CD4-positive, alpha-beta T cell treated with Interleukin-6 for 4 hours (primary cell): ENCODE measurements around the gene VAV3.
"Not testable (repeated sequence)": the region's sequence is repeated elsewhere in the genome, so short reads cannot be mapped to it uniquely, and the experiment has no call there.

Source experiments
- DNase-seq: peaks from one replicate; pipeline ENCODE4 v3.0.0-alpha.2; 2020; ENCODE audit warnings: mixed read lengths

The VAV3 gene

GRCh38 chr1:107933736-107934135 is 31.2 kb downstream of the VAV3 start:
- no peak for DNase-seq

GRCh38 chr1:107930292-107930691 is 34.7 kb downstream of the VAV3 start:
- DNase-seq, result no peak

DNA sequence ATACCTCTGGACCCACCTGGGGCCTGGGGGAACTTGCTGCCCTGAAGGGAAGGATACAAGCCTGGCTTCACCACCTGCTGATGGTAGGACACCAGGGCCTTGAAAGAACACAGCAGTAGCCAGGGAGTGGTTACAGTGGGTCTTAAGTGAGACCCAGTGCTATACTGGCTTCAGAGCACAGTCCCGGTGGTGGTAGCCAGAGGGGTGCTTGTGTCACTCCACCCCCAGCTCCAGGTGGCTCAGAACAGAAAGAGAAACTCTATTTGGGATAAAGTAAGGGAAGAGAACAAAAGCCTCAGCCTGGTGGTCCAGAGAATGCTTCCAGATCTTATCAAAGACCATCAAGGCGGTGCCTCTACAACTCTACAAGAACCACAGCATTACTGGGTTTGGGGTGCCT is 37.2 kb downstream of the VAV3 start:
- DNase-seq, result no peak

- no peak for DNase-seq
These were observed 38.4 kb downstream of the VAV3 start for GRCh38 chr1:107926436-107927080.

- no peak for DNase-seq
These were observed 39.4 kb downstream of the VAV3 start for GRCh38 chr1:107925565-107925964.

DNA sequence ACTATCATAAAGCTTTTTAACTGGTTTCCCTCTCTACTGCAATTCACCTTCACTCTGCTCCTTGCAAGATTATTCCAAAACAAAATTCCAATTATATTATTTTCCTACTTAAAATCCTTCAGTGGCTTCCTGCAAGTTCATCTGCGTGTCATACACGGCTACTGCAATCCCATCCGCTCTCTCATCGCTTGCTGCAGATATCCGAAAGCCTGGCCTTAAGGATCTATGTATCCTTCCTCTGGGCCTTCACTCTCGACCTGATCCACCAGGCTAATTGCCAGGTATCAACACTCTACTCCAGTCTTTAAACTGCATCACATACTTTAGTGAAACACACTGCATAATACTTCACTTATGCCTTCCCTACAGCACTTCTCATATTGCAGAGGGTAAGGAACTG is 44.0 kb downstream of the VAV3 start:
- no peak for DNase-seq

GRCh38 chr1:107920561-107920960 is 44.4 kb downstream of the VAV3 start:
- no peak for DNase-seq

GRCh38 chr1:107919953-107920352 is 45.0 kb downstream of the VAV3 start:
- no peak for DNase-seq

- DNase-seq, result no peak
These were observed 50.7 kb downstream of the VAV3 start for GRCh38 chr1:107914119-107914765.

DNA sequence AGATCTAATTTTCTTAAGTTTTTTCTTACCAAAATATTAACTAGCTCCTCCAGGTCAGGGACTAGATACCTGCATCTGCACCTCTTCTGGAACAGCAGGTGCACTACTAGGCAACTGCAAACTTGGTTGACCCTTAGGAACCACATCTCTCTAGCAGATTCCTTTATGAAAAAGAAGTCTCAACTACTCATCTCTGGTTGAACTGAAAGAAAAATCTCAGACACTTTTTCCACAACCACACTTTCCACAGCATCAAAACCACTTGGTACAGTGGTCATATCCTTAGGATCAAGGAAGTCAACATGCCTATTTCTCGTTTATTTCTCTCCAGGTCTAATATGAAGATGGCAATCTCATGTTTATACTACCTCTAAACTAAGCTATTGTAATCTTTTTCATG is 52.3 kb downstream of the VAV3 start:
- no peak for DNase-seq

DNA sequence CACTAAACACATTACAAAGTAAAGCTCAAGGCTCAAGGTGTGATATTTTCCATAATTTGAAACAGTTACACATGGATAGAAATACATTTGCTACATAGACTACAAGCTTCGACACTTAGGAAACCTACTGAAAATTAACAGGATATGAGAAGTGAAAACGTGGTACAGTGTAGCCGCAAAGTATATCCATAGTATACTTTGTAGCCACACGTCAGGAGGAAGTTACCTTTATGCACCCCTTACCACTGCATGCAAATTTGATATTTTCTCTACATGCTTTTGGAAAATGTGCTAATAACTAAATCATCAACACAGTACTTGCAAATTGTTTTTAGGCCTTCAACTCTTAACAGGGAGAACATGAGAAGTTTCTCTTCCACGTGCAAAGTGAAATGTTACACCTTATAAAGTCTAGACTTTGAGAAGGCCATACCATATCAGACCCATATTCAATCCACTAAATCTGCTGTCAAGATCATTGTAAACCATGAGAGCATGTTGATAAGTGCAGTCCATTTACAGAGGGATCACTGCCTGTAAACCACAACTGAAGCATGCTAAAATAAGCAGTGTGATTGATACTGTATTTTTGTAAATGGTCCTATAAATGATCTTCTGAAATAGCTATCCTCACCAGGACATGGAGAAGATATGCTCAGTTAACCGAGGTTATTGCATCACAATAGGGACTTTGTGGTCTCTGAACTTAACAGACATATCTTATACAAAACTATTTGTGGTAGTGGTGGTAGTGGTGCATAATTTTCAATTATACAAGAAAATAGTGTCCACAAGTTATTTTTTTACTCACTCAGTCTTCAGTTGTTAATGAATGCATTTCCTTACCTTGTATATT is 64.7 kb downstream of the VAV3 start:
- DNase-seq, result no peak

- no peak for DNase-seq
These were observed 65.3 kb downstream of the VAV3 start for GRCh38 chr1:107899655-107900054.

DNA sequence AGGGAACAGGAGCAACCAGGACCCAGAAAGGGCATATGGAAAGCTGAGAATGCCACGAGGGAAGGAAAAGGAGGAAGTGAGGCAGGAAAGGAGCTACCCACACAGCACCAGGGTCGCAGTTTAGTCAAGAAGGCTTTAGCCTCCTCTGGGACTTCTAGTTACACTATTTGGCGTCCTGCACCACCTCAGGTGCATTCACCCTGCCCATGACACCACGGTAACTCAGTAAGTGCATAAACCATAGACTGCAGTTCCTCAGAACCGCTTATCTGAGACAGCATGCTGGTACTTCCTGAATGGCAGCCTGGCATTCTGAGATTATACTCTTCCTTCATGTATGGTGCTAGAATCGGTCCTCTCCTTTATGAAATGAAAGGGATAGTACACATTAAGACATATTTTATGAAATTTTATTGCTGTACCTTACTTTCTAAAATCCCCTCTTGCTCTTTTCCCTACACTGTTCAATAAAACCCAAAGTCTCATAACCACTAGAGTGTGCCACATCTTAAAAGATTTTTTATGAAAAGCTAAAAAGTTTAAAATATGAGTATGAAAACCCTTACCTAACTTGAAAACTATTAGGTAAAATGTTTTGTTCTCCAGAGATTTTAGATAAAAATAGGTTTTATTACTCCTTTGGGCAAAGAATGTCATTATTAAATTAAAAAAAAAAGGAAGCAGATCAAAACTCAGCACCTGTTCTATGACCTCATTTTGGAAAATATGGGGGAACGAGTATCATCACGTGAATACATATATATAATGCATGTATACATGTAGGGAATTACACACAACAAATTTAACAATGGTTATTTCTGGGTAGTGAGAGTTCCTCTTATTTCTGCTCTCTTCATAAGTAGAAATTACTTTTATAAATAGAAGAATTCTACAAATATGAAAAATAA is 67.3 kb downstream of the VAV3 start:
- peak; percentile 17 for DNase-seq

DNA sequence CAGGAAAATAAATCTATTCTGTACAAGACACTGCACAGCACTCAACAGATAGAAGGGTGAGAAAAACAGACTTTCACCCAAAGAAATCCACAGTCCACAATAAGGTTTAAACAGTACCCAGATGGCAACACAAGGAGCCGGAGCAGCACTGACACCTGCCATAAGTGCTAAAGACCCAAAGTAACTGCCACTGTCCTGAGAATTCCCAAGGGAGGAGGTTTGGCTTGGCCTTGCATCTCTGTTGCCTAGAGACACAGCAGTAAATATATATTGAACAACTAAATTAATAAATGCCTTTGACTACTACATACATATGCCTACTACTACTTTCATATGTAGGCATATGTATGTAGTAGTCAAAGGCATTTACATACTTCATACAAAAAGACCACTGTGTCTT is 68.0 kb downstream of the VAV3 start:
- DNase-seq, result no peak

GRCh38 chr1:107896401-107896800 is 68.6 kb downstream of the VAV3 start:
- no peak for DNase-seq

GRCh38 chr1:107895403-107896191 is 69.4 kb downstream of the VAV3 start:
- peak; percentile 14 for DNase-seq

DNA sequence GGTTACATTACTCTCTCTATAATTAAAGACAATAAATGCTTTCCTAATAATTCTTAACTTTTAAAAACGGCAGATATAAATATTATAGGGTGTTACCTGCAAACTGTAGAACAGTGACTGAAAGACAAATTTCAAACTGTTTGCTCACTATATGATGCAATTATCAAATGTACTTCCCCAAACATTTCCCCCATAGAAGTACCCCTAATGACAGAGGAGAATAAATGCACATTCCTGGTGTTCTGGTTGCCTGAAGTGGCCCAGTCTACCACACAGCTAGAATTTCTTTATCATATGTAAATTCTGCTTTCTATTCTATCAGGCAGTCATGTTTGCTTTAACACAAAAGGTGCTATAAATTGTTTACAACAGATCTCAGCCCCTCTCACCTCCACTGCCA is 70.4 kb downstream of the VAV3 start:
- DNase-seq, result no peak

DNA sequence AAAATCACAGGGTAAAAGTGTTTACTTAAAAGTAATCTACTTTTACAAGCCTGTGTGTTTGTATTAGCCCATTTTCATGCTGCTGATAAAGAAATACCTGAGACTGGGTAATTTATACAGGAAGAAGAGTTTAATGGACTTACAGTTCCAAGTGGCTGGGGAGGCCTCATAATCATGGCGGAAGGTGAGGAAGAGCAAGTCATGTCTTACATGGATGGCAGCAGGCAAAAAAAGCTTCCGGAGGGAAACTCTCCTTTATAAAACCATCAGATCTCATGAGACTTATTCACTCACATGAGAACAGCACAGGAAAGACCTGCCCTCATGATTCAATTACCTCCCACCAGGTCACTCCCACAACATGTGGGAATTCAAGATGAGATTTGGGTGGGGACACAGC is 71.6 kb downstream of the VAV3 start:
- DNase-seq, result not testable (repeated sequence)

GRCh38 chr1:107889524-107889923 is 75.5 kb downstream of the VAV3 start:
- no peak for DNase-seq

- DNase-seq, result no peak
These were observed 81.4 kb downstream of the VAV3 start for GRCh38 chr1:107883562-107883961.

DNA sequence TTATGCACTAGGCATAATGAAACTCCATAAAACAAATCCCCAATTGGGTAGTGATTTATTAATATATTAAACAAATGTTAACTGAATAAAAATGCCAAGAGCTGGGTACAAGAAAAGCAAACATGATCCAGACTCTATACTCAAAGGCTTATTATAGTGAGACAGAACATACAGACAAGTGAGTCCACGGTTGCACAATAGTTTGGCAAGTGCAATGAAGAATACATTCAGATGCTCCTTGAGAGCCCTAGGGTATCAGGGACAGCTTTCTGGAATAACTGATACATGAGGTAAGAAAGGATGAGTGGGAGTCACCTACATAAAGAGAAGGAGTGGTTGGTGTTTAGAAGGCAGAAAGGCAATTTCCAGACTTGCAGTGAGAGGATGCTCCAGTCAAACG is 85.1 kb downstream of the VAV3 start:
- DNase-seq, result no peak

DNA sequence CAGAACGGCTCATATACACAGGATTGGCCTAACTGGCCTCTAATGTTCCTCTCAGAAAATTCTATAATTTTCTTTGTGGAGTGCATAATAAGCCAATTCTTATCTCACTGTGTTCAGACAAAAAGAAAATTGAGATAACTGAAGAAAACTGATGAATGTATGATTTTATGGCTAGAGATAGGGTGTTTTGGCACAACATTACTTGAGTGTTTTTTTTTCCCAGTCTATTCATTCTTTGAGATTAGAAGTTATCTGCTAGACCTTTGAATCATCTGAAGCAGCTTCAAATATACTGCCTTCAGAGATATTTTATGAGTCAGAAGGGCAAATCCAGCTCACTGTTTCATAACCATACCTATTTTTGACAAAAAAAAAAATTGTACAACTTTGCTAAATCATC is 85.6 kb downstream of the VAV3 start:
- DNase-seq, result no peak
